ENCODE data around the gene GALNT2. TPM values are rescaled to one million over a fixed set of nuclear protein-coding genes. Genes with fewer than 3 reads are reported as not detected.

The GALNT2 gene
- total RNA-seq, 1 experiment from 2014 or later, result 99.1 TPM

- H3K4me3 ChIP-seq (ENCODE audit: insufficient read depth, low read depth, low read length), result no peak overlapping the region
- H3K27me3 ChIP-seq (ENCODE audit: control insufficient read depth, insufficient read depth, low read length), result no peaks in the 10 kb centered on the region
- H3K36me3 ChIP-seq (replicated peaks; ENCODE audit: control insufficient read depth, insufficient read depth, low read length), result no peaks in the 10 kb centered on the region
- no peak for DNase-seq
Observed at GRCh38 chr1:230043081-230043480, 24.0 kb upstream of the GALNT2 start.

GRCh38 chr1:230044729-230045128 lies 22.3 kb upstream of the GALNT2 start:
- no peaks in the 10 kb centered on the region for H3K36me3 ChIP-seq (replicated peaks; ENCODE audit: control insufficient read depth, insufficient read depth, low read length)

GRCh38 chr1:230047114-230047865 lies 19.7 kb upstream of the GALNT2 start:
- H3K36me3 ChIP-seq (replicated peaks; ENCODE audit: control insufficient read depth, insufficient read depth, low read length), result no peaks in the 10 kb centered on the region
- peak; percentile 47 for DNase-seq
- no peaks in the 10 kb centered on the region for H3K27me3 ChIP-seq (ENCODE audit: control insufficient read depth, insufficient read depth, low read length)
- no peak overlapping the region for H3K4me3 ChIP-seq (ENCODE audit: insufficient read depth, low read depth, low read length)

More at GRCh38 chr1:230044729-230045128, 22.3 kb upstream of the GALNT2 start:
- DNase-seq, result no peak
- Histone ChIP-seq H3K4me3 (ENCODE audit: insufficient read depth, low read depth, low read length) (no peak overlapping the region), H3K27me3 (ENCODE audit: control insufficient read depth, insufficient read depth, low read length) (no peaks in the 10 kb centered on the region)

- Histone ChIP-seq H3K4me3 (ENCODE audit: insufficient read depth, low read depth, low read length) (no peak overlapping the region), H3K27me3 (ENCODE audit: control insufficient read depth, insufficient read depth, low read length) (no peaks in the 10 kb centered on the region), H3K36me3 (replicated peaks; ENCODE audit: control insufficient read depth, insufficient read depth, low read length) (no peaks in the 10 kb centered on the region)
- no peak for DNase-seq
Observed at GRCh38 chr1:230048322-230048721, 18.7 kb upstream of the GALNT2 start.

GRCh38 chr1:230048922-230049321 lies 18.1 kb upstream of the GALNT2 start:
- Histone ChIP-seq H3K27me3 (ENCODE audit: control insufficient read depth, insufficient read depth, low read length) (no peaks in the 10 kb centered on the region), H3K4me3 (ENCODE audit: insufficient read depth, low read depth, low read length) (no peak overlapping the region), H3K36me3 (replicated peaks; ENCODE audit: control insufficient read depth, insufficient read depth, low read length) (no peaks in the 10 kb centered on the region)
- DNase-seq, result no peak

- Histone ChIP-seq H3K36me3 (replicated peaks; ENCODE audit: control insufficient read depth, insufficient read depth, low read length) (no peaks in the 10 kb centered on the region), H3K27me3 (ENCODE audit: control insufficient read depth, insufficient read depth, low read length) (no peaks in the 10 kb centered on the region), H3K4me3 (ENCODE audit: insufficient read depth, low read depth, low read length) (no peak overlapping the region)
- no peak for DNase-seq
Observed at GRCh38 chr1:230049731-230050130, 17.3 kb upstream of the GALNT2 start.

- Histone ChIP-seq H3K36me3 (replicated peaks; ENCODE audit: control insufficient read depth, insufficient read depth, low read length) (no peaks in the 10 kb centered on the region), H3K27me3 (ENCODE audit: control insufficient read depth, insufficient read depth, low read length) (no peaks in the 10 kb centered on the region), H3K4me3 (ENCODE audit: insufficient read depth, low read depth, low read length) (no peak overlapping the region)
- DNase-seq, result no peak
Observed at GRCh38 chr1:230050973-230051735, 15.9 kb upstream of the GALNT2 start.

- no peak for DNase-seq
- Histone ChIP-seq H3K27me3 (ENCODE audit: control insufficient read depth, insufficient read depth, low read length) (no peaks in the 10 kb centered on the region), H3K4me3 (ENCODE audit: insufficient read depth, low read depth, low read length) (no peak overlapping the region), H3K36me3 (replicated peaks; ENCODE audit: control insufficient read depth, insufficient read depth, low read length) (no peaks in the 10 kb centered on the region)
Observed at GRCh38 chr1:230052018-230052417, 15.0 kb upstream of the GALNT2 start.

GRCh38 chr1:230052665-230053064 lies 14.4 kb upstream of the GALNT2 start:
- Histone ChIP-seq H3K4me3 (ENCODE audit: insufficient read depth, low read depth, low read length) (no peak overlapping the region), H3K27me3 (ENCODE audit: control insufficient read depth, insufficient read depth, low read length) (no peaks in the 10 kb centered on the region), H3K36me3 (replicated peaks; ENCODE audit: control insufficient read depth, insufficient read depth, low read length) (no peaks in the 10 kb centered on the region)
- no peak for DNase-seq

GRCh38 chr1:230054092-230054749 lies 12.8 kb upstream of the GALNT2 start:
- Histone ChIP-seq H3K36me3 (replicated peaks; ENCODE audit: control insufficient read depth, insufficient read depth, low read length) (no peaks in the 10 kb centered on the region), H3K27me3 (ENCODE audit: control insufficient read depth, insufficient read depth, low read length) (no peaks in the 10 kb centered on the region), H3K4me3 (ENCODE audit: insufficient read depth, low read depth, low read length) (no peak overlapping the region)
- DNase-seq, result no peak

- H3K4me3 ChIP-seq (ENCODE audit: insufficient read depth, low read depth, low read length), result no peak overlapping the region
- no peaks in the 10 kb centered on the region for H3K36me3 ChIP-seq (replicated peaks; ENCODE audit: control insufficient read depth, insufficient read depth, low read length)
- DNase-seq, result no peak
- no peaks in the 10 kb centered on the region for H3K27me3 ChIP-seq (ENCODE audit: control insufficient read depth, insufficient read depth, low read length)
Observed at GRCh38 chr1:230056098-230056497, 10.9 kb upstream of the GALNT2 start.

GRCh38 chr1:230057100-230057499 lies 9.9 kb upstream of the GALNT2 start:
- no peaks in the 10 kb centered on the region for H3K36me3 ChIP-seq (replicated peaks; ENCODE audit: control insufficient read depth, insufficient read depth, low read length)
- no peak overlapping the region for H3K4me3 ChIP-seq (ENCODE audit: insufficient read depth, low read depth, low read length)
- no peaks in the 10 kb centered on the region for H3K27me3 ChIP-seq (ENCODE audit: control insufficient read depth, insufficient read depth, low read length)
- no peak for DNase-seq

GRCh38 chr1:230057681-230058565 lies 9.1 kb upstream of the GALNT2 start:
- no peaks in the 10 kb centered on the region for H3K27me3 ChIP-seq (ENCODE audit: control insufficient read depth, insufficient read depth, low read length)
- H3K4me3 ChIP-seq (ENCODE audit: insufficient read depth, low read depth, low read length), result no peak overlapping the region
- DNase-seq, result no peak
- H3K36me3 ChIP-seq (replicated peaks; ENCODE audit: control insufficient read depth, insufficient read depth, low read length), result no peaks in the 10 kb centered on the region

GRCh38 chr1:230058626-230059025 lies 8.4 kb upstream of the GALNT2 start:
- no peaks in the 10 kb centered on the region for H3K36me3 ChIP-seq (replicated peaks; ENCODE audit: control insufficient read depth, insufficient read depth, low read length)
- H3K27me3 ChIP-seq (ENCODE audit: control insufficient read depth, insufficient read depth, low read length), result no peaks in the 10 kb centered on the region
- no peak for DNase-seq
- no peak overlapping the region for H3K4me3 ChIP-seq (ENCODE audit: insufficient read depth, low read depth, low read length)
